T-cell (primary cell): ENCODE results near the gene LZIC. TPM values are rescaled to one million over a fixed set of nuclear protein-coding genes. Genes with fewer than 3 reads are reported as not detected.

Source experiments
- ATAC-seq, 4 experiments: fragments of 200-7000 bp in 3 of 4; fragments of 150-1000 bp in 1 of 4; cut with Tn5 transposase; replicated peaks in 1 of 4; 1 replicate in 3 of 4; 2 replicates in 1 of 4; pipeline ENCODE4 v1.10.0; 2021; ENCODE audit warnings: moderate library complexity in 3 of 4, mild to moderate bottlenecking in 2 of 4, moderate number of reproducible peaks in 1 of 4
- CTCF ChIA-PET, 2 donors: fragments of 300-600 bp; sonication (Branson Sonifier 250); formaldehyde crosslinking; loops; one replicate each; lab custom pipeline; 2022; ENCODE audit warnings: antibody characterized with exemption in 2 of 2; lab: Charles Lee
- POLR2A ChIA-PET, 2 donors: fragments of 300-600 bp; sonication (Branson Sonifier 250); formaldehyde crosslinking; loops; one replicate each; lab custom pipeline; 2022; ENCODE audit warnings: antibody characterized with exemption in 2 of 2; lab: Charles Lee
- DNase-seq, 35 experiments: peaks; one replicate each; pipeline versions ENCODE4 v3.0.0 to v3.0.0-alpha.2; 2013 to 2023
- H3K27ac ChIP-seq: one replicate; pipeline ENCODE4 v1.5.1; 2013; ENCODE audit warnings: low read length
- H3K27me3 ChIP-seq, 2 experiments: replicated peaks in 1 of 2; 1 replicate in 1 of 2; 2 replicates in 1 of 2; pipeline versions ENCODE4 v1.6.1 to v1.7.0; 2013; ENCODE audit warnings: low read length in 1 of 2, mixed read lengths in 1 of 2; ENCODE audit not compliant: control insufficient read depth in 2 of 2, insufficient read depth in 2 of 2; ENCODE audit errors: extremely low read depth in 1 of 2
- H3K36me3 ChIP-seq, 2 donors: 1 replicate in 1 of 2; 2 replicates in 1 of 2; pipeline versions ENCODE4 v1.6.1 to v1.7.0; 2013; ENCODE audit warnings: low read length in 1 of 2; ENCODE audit not compliant: control insufficient read depth in 2 of 2, insufficient read depth in 1 of 2; ENCODE audit errors: extremely low read depth in 1 of 2
- H3K4me1 ChIP-seq, 2 experiments: 1 replicate in 1 of 2; 2 replicates in 1 of 2; pipeline versions ENCODE4 v1.6.1 to v1.7.0; 2013; ENCODE audit warnings: low read length in 2 of 2, mixed read lengths in 1 of 2; ENCODE audit not compliant: insufficient read depth in 2 of 2, control insufficient read depth in 1 of 2; ENCODE audit errors: extremely low read depth in 1 of 2
- H3K4me3 ChIP-seq, 2 donors: 1 replicate in 1 of 2; 2 replicates in 1 of 2; pipeline versions ENCODE4 v1.5.1 to v1.7.0; 2013; ENCODE audit warnings: mild to moderate bottlenecking in 2 of 2, low read length in 1 of 2, moderate library complexity in 1 of 2; ENCODE audit not compliant: control insufficient read depth in 1 of 2; ENCODE audit errors: extremely low read depth in 1 of 2
- H3K9me3 ChIP-seq: 2 replicates; pipeline ENCODE4 v1.7.0; 2013
- H3K27ac Mint-ChIP-seq, 2 donors: one replicate each; pipeline ENCODE4 v1.8.0; 2020 to 2021; ENCODE audit warnings: mild to moderate bottlenecking in 2 of 2, mixed read lengths in 2 of 2
- H3K27me3 Mint-ChIP-seq, 2 donors: one replicate each; pipeline ENCODE4 v1.8.0; 2021 to 2022; ENCODE audit warnings: mixed read lengths in 2 of 2
- H3K36me3 Mint-ChIP-seq: one replicate; pipeline ENCODE4 v1.8.0; 2021; ENCODE audit warnings: mixed read lengths
- H3K4me1 Mint-ChIP-seq, 3 donors: one replicate each; pipeline ENCODE4 v1.8.0; 2020 to 2022; ENCODE audit warnings: mixed read lengths in 3 of 3, mild to moderate bottlenecking in 1 of 3
- H3K4me3 Mint-ChIP-seq, 3 donors: one replicate each; pipeline ENCODE4 v1.8.0; 2020 to 2022; ENCODE audit warnings: mild to moderate bottlenecking in 3 of 3, mixed read lengths in 3 of 3, moderate library complexity in 3 of 3
- H3K9me3 Mint-ChIP-seq, 3 donors: one replicate each; pipeline ENCODE4 v1.8.0; 2020 to 2022; ENCODE audit warnings: mixed read lengths in 3 of 3
- WGBS: methylation state at CpG from one replicate; pipeline ENCODE4 v1.1.5; 2013; ENCODE audit warnings: missing lambda C conversion rate; ENCODE audit not compliant: insufficient coverage; 5-methylcytosine and 5-hydroxymethylcytosine counted together
- total RNA-seq, 35 experiments: library from RNA in 6 of 35; stranded (reverse) in 6 of 35; fragments of 120-200 nt in 1 of 35; gene quantifications; one replicate each; pipeline versions ENCODE4 v1.2.1 to v1.2.4 and lab custom pipeline; 2013 to 2026

Gene LZIC
- total RNA-seq, 5 donors from 2014 or later (not counting 1 experiment from before 2014, with no cell fraction given), result 19.6 to 28.6 (median 22.0) TPM

DNA sequence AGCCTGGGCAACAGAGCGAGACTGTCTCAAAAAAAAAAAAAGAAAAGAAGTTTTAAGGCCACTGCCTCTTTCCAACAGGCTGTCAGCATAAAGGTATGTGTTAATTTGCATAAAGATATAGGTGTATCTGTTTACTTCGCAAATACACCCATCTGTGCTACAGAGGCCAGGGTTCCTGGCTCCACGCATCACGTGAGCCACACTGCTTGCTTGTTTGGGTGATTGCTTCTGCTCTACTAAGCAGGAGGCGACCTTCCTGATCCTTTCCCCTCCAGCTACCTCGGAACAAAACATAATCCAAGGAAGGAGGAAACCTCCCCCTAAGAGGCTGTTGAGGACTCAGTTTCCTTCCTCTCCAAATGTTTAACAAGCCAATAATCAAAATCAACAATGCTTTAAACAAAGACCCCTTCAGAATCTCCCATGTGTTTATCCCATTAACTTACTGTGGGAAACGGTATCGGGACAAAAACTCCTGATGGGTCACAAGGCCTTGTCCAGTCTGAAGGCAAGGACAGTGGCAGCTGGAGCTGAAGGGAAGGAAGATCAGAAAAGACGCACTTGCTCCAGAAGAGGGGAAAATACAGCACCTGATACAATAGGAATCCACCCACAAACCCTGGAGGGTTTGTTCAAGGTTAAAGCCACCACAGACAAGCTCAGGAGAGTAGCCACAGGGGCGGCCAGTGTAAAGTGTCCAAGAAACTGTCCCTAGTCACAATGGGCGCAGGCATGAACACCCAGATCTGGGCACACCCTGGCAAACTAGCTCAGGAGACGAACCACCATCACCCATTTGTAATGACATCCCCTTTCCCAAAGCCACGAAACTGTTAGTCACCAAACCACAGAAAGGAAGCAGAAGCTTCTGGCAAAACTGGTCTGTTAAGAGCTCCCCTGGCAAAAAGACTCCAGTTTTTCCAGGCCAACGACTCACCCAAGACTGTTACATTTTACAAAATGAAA is 50.3 kb downstream of the LZIC start:
- Histone ChIP-seq H3K36me3 (peaks cover 0 to 3% of the 10 kb centered on the region in 2 donors), H3K4me3 (no peak overlapping the region), H3K4me1 (no peaks in the 10 kb centered on the region), H3K27me3 (no peaks in the 10 kb centered on the region), H3K9me3 (no peaks in the 10 kb centered on the region), H3K27ac (no peak overlapping the region)
- ChIA-PET POLR2A (interaction anchor here (0.6 kb wide), 2 partner anchors 177 to 179 kb away, joined by 3 to 4 read pairs; no protein-coding TSS in a partner anchor), CTCF (interaction anchor here in 1 of 2 donors (0.6 kb wide), 1 partner anchor 461 kb away, joined by 4 read pairs; no protein-coding TSS in a partner anchor)
- Mint-ChIP-seq H3K27me3 (no peaks in the 10 kb centered on the region), H3K4me3 (no peak overlapping the region), H3K27ac (no peak overlapping the region), H3K36me3 (no peaks in the 10 kb centered on the region), H3K4me1 (peaks cover 3 to 17% (median 13%) of the 10 kb centered on the region in 3 donors), H3K9me3 (no peaks in the 10 kb centered on the region)
- DNase-seq (peak in 1 of 35 experiments; percentile 8), ATAC-seq (no peak)
- 78% methylated on average over 7 of the region's 14 CpGs for WGBS

DNA sequence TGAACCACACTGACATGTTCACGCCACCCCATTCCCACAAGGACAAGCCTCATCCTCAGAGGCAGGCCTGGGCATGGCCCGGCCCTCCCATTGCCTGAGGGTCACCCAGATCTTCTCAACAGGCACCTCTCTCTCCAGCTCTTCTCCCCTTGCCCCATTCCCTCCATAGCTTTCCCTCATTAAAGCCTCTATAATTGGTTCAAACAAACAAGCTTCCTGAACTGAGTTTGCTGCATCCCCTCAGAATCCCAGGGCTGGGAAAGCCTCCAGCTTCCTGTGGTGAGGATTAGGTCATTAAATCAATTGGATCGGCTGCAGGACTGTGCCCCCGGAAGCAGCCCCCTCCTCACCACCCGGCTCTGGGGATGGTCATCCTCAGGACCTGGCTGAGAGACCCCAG is 52.0 kb downstream of the LZIC start:
- Mint-ChIP-seq H3K4me3 (no peak overlapping the region), H3K9me3 (no peaks in the 10 kb centered on the region), H3K4me1 (peaks cover 3 to 17% (median 13%) of the 10 kb centered on the region in 3 donors), H3K27ac (no peak overlapping the region), H3K36me3 (no peaks in the 10 kb centered on the region), H3K27me3 (no peaks in the 10 kb centered on the region)
- Histone ChIP-seq H3K27me3 (no peaks in the 10 kb centered on the region), H3K4me3 (no peak overlapping the region), H3K9me3 (no peaks in the 10 kb centered on the region), H3K36me3 (peaks cover 0 to 3% of the 10 kb centered on the region in 2 donors), H3K4me1 (no peaks in the 10 kb centered on the region), H3K27ac (no peak overlapping the region)
- no peak for ATAC-seq
- 100% methylated on average over 2 of the region's 5 CpGs for WGBS
- POLR2A ChIA-PET, result interaction anchor here in 1 of 2 donors (0.7 kb wide), 1 partner anchor 1133 kb away, joined by 6 read pairs; no protein-coding TSS in a partner anchor
- CTCF ChIA-PET, result interaction anchor here in 1 of 2 donors (0.6 kb wide), 1 partner anchor 10 kb away, joined by 9 read pairs; no protein-coding TSS in a partner anchor
- no peak for DNase-seq

DNA sequence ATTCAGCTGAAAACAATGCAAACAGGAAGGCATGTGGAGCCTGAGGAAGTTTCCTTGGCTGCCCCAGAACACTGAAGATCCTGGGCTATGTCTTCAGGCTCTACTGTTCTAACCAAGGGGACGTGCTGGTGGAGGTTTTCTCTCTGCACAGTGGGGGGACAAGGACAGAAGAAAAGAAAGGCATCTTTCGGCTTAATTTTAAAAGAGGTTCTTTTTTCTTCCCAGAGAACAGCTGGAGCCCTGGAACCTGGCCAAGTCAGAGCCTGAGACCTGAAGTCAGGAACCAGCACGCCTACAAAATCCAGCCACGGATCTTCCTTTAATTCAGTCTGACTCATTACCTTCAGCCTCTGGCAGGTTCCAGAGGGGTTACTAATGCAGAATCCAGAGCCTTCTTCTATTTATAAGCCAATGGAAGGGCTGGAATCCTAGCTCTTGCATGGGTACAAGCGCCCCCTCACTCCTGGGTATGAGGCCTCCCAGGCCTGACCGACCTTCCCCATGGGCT is 52.9 kb downstream of the LZIC start:
- H3K36me3 ChIP-seq, result peaks cover 0 to 3% of the 10 kb centered on the region in 2 donors
- DNase-seq (no peak), ATAC-seq (no peak)
- no peak overlapping the region for H3K4me3 ChIP-seq
- CTCF ChIA-PET, result interaction anchor here (0.5 to 1.1 kb wide), 3 partner anchors 20 to 323 kb away, joined by 3 to 4 read pairs (median 4); no protein-coding TSS in a partner anchor
- H3K27me3 Mint-ChIP-seq, result no peaks in the 10 kb centered on the region
- 74% methylated on average over 3 of the region's 6 CpGs for WGBS
- peaks cover under 1% of the 10 kb centered on the region for H3K36me3 Mint-ChIP-seq
- H3K27me3 ChIP-seq, result no peaks in the 10 kb centered on the region
- peaks cover 3 to 17% (median 13%) of the 10 kb centered on the region in 3 donors for H3K4me1 Mint-ChIP-seq
- H3K4me1 ChIP-seq, result no peaks in the 10 kb centered on the region
- H3K4me3 Mint-ChIP-seq, result no peak overlapping the region
- no peak overlapping the region for H3K27ac Mint-ChIP-seq
- no peaks in the 10 kb centered on the region for H3K9me3 Mint-ChIP-seq
- POLR2A ChIA-PET, result interaction anchor here in 1 of 2 donors (0.7 kb wide), 1 partner anchor 1134 kb away, joined by 6 read pairs; no protein-coding TSS in a partner anchor
- H3K9me3 ChIP-seq, result no peaks in the 10 kb centered on the region
- no peak overlapping the region for H3K27ac ChIP-seq

DNA sequence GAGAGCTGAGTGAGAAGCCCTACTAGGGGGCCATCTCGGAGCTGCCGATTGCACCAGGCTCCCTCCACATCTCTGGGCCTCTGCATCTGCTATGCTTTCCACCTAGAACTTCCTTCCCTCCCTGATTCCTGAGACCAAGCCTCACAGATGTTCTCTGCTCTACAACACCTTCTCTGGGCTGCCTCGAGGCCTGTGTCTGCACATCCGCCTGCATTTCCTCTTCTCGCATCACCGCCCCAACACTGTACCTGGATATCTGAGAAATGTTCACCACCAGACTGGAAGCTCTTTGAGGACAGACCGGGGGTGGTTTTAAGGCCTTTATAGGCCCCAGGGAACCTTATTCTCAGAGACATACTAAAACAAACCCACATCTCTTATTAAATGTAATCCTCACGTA is 53.8 kb downstream of the LZIC start:
- Mint-ChIP-seq H3K27me3 (no peaks in the 10 kb centered on the region), H3K4me3 (no peak overlapping the region), H3K36me3 (peaks cover 4% of the 10 kb centered on the region), H3K4me1 (peaks cover 3 to 17% (median 13%) of the 10 kb centered on the region in 3 donors), H3K27ac (no peak overlapping the region), H3K9me3 (no peaks in the 10 kb centered on the region)
- WGBS, result 81% methylated on average over 5 of the region's 8 CpGs
- POLR2A ChIA-PET, result no interaction called here
- Histone ChIP-seq H3K4me1 (no peaks in the 10 kb centered on the region), H3K27me3 (no peaks in the 10 kb centered on the region), H3K9me3 (no peaks in the 10 kb centered on the region), H3K4me3 (no peak overlapping the region), H3K27ac (no peak overlapping the region), H3K36me3 (peaks cover 0 to 3% of the 10 kb centered on the region in 2 donors)
- DNase-seq (no peak), ATAC-seq (no peak)
- CTCF ChIA-PET, result interaction anchor here in 1 of 2 donors (1.1 kb wide), 1 partner anchor 324 kb away, joined by 3 read pairs; no protein-coding TSS in a partner anchor

DNA sequence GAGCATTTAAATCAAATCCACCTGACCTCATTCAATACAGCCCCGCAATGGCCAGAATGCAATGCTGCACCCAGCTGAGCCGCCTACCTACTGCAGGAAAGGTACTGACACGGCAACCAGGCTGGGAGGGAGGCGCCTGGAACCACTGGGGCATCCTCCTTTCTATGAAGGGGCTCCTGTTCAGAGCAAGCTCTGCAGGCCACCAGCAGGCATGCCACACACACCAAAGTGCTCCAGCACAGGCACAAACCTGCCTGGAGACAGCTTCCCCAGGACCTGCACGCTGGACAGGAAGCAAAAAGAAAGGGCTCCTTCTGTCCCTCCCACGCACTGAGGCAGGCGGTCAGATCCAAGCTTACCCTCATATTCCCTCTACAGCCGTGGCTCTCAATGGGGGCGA is 54.3 kb downstream of the LZIC start:
- H3K4me1 ChIP-seq, result peaks cover 0 to 2% of the 10 kb centered on the region in 2 experiments
- ChIA-PET CTCF (interaction anchor here in 1 of 2 donors (1.1 kb wide), 1 partner anchor 325 kb away, joined by 3 read pairs; no protein-coding TSS in a partner anchor), POLR2A (no interaction called here)
- ATAC-seq (no peak), DNase-seq (no peak)
- H3K9me3 ChIP-seq, result no peaks in the 10 kb centered on the region
- no peak overlapping the region for H3K27ac ChIP-seq
- Mint-ChIP-seq H3K4me1 (peaks cover 3 to 17% (median 13%) of the 10 kb centered on the region in 3 donors), H3K27ac (no peak overlapping the region), H3K4me3 (no peak overlapping the region), H3K27me3 (no peaks in the 10 kb centered on the region), H3K9me3 (no peaks in the 10 kb centered on the region), H3K36me3 (peaks cover 4% of the 10 kb centered on the region)
- H3K27me3 ChIP-seq, result no peaks in the 10 kb centered on the region
- 92% methylated on average over 6 of the region's 9 CpGs for WGBS
- no peak overlapping the region for H3K4me3 ChIP-seq
- peaks cover 0 to 3% of the 10 kb centered on the region in 2 donors for H3K36me3 ChIP-seq

DNA sequence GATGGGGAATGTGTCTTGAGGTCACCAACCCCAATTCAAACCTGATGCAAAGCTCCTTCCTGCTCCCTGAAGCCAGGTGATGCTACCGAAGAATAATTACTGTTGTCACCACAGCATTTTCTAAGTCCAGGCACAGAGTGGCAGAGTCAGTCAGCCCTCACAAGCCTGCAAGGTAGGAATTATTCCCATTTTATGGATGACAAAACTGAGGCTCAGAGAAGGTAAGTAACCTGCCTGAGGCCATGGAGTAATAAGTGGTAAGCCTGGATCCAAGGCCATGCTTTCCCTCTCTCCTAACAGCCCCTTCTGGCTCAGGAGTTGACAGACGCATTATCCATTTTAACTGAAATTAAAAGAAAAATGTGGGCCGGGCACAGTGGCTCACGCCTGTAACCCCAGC is 56.1 kb downstream of the LZIC start:
- ChIA-PET CTCF (no interaction called here), POLR2A (interaction anchor here in 1 of 2 donors (0.6 kb wide), 1 partner anchor 123 kb away, joined by 3 read pairs; no protein-coding TSS in a partner anchor)
- H3K27ac Mint-ChIP-seq, result no peak overlapping the region
- DNase-seq (no peak), ATAC-seq (no peak)
- Histone ChIP-seq H3K4me3 (no peak overlapping the region), H3K9me3 (no peaks in the 10 kb centered on the region), H3K36me3 (peaks cover 0 to 3% of the 10 kb centered on the region in 2 donors), H3K4me1 (peaks cover 0 to 20% of the 10 kb centered on the region in 2 experiments), H3K27me3 (no peaks in the 10 kb centered on the region), H3K27ac (no peak overlapping the region)
- H3K9me3 Mint-ChIP-seq, result no peaks in the 10 kb centered on the region
- H3K4me3 Mint-ChIP-seq, result no peak overlapping the region
- peaks cover 15 to 19% (median 17%) of the 10 kb centered on the region in 3 donors for H3K4me1 Mint-ChIP-seq
- WGBS, result 94% methylated on average over 3 of the region's 4 CpGs
- H3K27me3 Mint-ChIP-seq, result no peaks in the 10 kb centered on the region
- peaks cover 4% of the 10 kb centered on the region for H3K36me3 Mint-ChIP-seq
